ENCODE measurements around the gene FADS1. TPM values are rescaled to one million over a fixed set of nuclear protein-coding genes. Genes with fewer than 3 reads are reported as not detected.

Gene FADS1
- polyA plus RNA-seq, 4 donors: 38.1 to 47.0 (median 41.5) TPM

DNA sequence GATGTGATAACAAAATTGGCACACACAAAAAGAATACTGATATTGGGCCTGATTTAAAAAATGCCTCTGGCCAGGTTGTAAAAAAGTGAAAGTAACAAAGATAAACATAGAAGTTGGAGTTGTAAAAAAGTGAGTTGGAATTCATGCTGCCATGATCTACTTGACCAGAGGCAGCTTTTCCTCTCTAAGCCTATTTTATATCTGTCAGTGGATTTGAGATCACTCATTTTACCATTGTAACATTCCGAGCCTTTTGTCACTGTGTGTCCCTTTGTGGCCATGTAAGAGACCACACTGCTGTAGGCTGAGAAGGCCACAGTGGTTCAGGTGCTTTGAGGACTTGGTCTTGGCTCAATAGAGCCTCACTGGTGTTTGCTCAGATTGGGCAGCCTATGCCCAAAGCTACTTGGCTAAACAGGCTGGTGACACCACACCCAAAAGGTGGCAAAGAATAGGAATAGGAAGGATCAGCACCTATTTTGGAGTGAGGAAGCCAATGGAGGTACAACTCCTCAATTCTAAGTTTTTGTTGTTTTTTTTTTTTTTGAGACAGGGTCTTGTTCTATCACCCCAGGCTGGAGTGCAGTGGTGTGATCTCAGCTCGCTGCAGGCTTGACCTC, 17.0 kb downstream of the FADS1 start:
- DNase-seq (ENCODE audit: low read depth in 4 of 4, low spot score in 3 of 4): no peak

DNA sequence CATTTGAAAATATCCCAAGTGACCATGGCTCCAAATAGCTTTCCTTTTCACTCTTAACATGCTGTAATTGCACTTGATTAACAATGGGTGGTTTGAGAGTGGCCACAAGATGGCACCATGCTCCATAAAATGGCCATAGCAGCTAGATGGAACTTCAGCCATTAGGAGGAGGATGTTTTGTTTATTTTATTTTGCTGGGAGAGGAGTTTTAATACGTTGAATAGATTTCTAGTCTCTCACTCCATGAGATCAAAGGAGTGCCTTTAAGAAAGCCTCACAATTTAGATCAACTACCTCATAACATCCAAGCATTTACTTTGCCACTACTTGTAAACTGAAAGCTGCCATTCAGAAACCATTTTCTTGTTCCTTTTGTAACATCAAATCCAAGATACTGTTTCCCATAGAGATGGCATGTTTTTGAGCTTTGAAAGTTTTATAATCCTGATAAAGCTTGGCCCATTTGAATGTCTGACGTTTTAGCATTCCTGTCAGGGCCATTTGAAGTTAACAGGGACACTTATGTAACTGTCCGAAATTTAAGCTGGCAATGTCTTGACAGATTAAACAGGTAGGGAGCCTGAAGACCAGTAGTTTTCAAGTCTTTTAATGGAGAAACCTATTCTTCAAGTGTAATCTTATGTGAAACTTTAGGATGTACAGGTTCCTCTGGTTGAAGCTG, 19.4 kb downstream of the FADS1 start:
- DNase-seq (ENCODE audit: low read depth in 4 of 4, low spot score in 3 of 4): peak in 2 of 4 donors; percentile 71 to 83

- DNase-seq (ENCODE audit: low read depth in 4 of 4, low spot score in 3 of 4): no peak
Measured at GRCh38 chr11:61795876-61796526, 20.8 kb downstream of the FADS1 start.

DNA sequence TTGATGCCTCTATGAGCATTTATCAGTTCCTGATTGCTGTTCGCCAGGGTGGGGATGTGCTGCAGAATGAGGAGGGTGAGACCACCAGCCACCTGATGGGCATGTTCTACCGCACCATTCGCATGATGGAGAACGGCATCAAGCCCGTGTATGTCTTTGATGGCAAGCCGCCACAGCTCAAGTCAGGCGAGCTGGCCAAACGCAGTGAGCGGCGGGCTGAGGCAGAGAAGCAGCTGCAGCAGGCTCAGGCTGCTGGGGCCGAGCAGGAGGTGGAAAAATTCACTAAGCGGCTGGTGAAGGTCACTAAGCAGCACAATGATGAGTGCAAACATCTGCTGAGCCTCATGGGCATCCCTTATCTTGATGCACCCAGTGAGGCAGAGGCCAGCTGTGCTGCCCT, 21.3 kb downstream of the FADS1 start:
- DNase-seq (ENCODE audit: low read depth in 4 of 4, low spot score in 3 of 4): no peak

DNA sequence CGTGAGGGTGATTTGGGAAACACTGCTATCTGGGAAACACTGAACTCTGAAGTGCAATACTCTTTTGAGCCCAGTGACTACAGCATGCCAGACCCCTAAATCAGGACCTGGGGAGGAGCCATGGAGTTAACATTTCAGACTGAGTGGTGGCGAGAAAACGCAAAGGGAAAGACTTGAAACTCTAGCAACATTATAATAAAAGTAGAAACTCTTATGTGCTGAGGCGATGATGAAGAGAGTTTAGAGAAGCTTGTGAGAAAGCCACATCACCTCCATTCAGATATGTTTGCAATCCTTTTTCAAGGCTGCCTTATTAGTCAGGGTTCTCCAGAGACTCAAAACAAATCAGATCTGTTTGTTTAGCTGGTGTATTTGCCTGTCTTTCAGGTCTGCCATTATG, 22.2 kb downstream of the FADS1 start:
- DNase-seq (ENCODE audit: low read depth in 4 of 4, low spot score in 3 of 4): no peak

GRCh38 chr11:61793829-61794204, 23.0 kb downstream of the FADS1 start:
- no peak for DNase-seq (ENCODE audit: low read depth in 4 of 4, low spot score in 3 of 4)

DNA sequence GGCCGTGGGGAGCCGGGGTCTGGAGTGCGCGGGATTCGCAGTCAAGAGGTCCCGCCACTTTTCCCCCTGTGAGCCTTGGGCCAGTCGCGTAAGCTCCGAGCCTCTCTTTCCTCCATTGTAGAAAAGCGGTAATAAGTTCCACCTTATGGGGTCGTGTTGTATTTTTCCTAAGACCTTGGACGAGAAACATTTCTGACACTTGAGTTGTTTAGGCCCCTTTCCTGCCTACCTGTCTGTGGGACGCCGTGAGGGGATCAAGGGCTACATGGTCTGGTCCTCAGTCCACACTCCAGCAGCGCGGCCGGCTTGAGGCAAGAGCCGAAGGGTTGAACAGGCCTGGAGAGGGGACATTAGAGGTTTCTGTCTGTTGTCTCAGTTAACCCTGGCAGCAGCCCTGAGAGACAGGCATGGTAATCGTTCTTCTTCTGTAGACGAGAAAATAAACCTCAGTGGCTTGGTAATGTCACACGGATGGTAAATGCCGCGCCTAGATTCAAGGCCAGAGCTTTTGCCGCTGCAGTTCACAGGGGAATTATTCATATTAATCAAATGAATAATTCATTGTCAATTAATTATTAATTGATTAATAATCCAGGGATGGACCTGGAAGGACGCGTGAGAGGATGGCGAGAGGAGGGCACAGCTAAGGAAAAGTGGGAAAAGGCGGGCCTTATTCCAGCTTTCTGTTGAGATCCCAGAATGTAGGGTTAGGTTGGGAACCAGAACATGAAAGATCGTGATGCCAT, 23.5 kb downstream of the FADS1 start:
- no peak for DNase-seq (ENCODE audit: low read depth in 4 of 4, low spot score in 3 of 4)

DNA sequence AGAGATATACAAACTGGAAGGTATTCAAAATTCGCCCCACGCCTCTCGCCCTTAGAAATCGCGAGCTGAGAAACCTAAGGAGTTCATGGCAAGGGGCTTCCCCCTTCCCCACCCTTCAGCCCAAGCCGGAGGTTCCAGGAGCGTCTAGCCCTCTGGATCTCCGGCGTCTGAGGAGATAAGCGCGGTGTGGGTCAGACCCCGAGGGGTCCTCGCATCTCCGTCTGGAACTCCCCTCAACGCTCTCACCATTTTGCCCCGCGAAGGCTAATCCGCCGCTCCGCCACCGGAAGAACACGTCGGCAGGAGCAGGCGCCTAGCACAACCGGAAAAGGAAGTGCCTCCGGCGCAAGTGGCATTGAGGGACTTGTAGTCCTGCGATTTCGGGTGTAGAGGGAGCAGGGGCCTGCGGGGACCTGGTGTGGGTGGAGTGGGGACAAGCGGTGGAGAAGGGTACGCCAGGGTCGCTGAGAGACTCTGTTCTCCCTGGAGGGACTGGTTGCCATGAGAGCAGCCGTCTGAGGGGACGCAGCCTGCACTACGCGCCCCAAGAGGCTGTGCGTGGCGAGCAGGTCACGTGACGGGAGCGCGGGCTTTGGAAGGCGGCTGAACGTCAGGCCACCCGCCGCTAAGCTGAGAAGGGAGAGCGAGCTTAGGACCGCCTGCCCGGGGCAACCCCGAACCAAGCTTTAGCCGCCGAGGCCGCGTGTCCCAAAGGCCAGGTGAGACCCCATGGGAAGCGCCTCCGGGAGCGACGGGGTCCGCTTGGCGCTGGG, 24.3 kb downstream of the FADS1 start, which contains the start of the genes FEN1 and TMEM258:
Gene FEN1 (plus strand): TSS at position 602 of the 773 bp plus-strand sequence. CDS start 2,451 bp downstream, outside the sequence.
Gene TMEM258 (minus strand): TSS at position 290 of the 773 bp plus-strand sequence. CDS start 41 bp downstream, at position 249.
- peak; percentile 84 to 97 (median 86) for DNase-seq (ENCODE audit: low read depth in 4 of 4, low spot score in 3 of 4)

GRCh38 chr11:61791737-61792309, 25.0 kb downstream of the FADS1 start:
- peak in 2 of 4 donors; percentile 68 to 80 for DNase-seq (ENCODE audit: low read depth in 4 of 4, low spot score in 3 of 4)

DNA sequence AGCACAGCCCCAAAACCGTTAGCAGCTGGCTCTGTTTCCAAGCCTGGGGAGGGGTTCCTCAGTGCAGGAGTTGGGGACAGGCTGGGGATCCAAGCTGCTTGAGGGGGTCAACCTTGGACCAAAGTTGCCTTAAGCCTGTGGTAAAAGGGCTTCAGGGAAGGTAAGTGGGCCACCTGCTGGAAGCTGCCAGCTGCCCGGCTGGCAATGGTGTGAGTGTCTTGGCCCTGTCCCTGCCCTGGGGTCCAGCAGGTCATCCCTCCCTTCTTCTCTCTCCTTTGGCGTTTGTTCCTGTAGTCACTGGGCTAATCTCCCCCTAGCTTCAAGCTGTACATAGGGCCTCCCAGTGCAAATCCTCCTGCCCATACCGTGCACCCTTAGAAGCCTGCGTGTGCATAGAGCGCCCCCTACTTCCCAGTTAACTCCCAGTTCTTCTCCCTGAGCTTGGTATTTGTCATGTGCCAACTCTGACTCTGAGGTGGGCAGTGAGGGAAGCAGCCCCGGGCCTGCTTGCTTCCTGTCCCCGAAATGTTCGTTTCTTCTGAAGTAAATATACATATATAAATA, 28.8 kb downstream of the FADS1 start:
- no peak for DNase-seq (ENCODE audit: low read depth in 4 of 4, low spot score in 3 of 4)

GRCh38 chr11:61785837-61786402, 30.9 kb downstream of the FADS1 start:
- no peak for DNase-seq (ENCODE audit: low read depth in 4 of 4, low spot score in 3 of 4)

GRCh38 chr11:61784506-61784805, 32.3 kb downstream of the FADS1 start:
- DNase-seq (ENCODE audit: low read depth in 4 of 4, low spot score in 3 of 4): no peak

GRCh38 chr11:61783717-61784505, 32.9 kb downstream of the FADS1 start:
- no peak for DNase-seq (ENCODE audit: low read depth in 4 of 4, low spot score in 3 of 4)

DNA sequence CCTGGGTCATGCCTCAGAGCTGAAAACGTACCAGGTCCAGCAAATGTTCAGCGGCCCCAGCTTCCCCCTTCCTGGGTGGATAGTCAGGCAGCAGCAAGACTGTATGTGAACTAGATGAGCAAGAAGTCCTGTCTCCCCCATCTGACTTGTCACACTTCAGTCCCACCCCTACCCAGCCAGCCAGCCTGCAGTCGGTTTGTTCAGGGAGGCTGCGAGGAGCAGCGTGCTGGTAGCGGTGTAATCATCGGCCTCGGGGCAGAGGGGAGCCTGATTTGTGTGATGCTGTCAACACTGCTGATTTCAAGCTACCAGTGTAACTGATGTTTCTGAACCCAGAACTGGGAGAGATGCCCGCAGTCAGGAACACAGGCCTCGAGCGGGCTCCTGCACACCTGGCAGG, 34.0 kb downstream of the FADS1 start:
- no peak for DNase-seq (ENCODE audit: low read depth in 4 of 4, low spot score in 3 of 4)

DNA sequence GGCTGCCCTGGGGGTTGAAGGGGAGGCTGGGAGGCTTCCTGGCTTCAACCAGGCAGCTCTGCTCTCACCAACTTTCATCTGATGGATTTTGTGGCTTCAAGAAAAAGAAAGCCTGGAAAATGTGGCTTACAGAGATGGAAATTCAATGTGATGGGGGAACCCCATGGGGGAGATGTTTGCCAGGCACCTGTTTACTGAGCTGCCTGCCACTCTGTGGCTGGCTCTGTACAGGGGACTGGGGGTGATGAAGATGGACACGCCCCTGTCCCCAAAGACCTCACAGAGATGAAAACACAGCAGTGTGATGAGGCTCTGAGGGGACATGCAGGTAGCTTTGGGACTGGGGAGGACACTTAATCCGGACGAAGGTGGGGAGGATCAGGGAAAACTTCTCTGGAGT, 34.5 kb downstream of the FADS1 start:
- no peak for DNase-seq (ENCODE audit: low read depth in 4 of 4, low spot score in 3 of 4)

- no peak for DNase-seq (ENCODE audit: low read depth in 4 of 4, low spot score in 3 of 4)
Measured at GRCh38 chr11:61781585-61781984, 35.2 kb downstream of the FADS1 start.

GRCh38 chr11:61780581-61781162, 36.1 kb downstream of the FADS1 start:
- DNase-seq (ENCODE audit: low read depth in 4 of 4, low spot score in 3 of 4): no peak

All from right renal pelvis (tissue), 4 donors.